GM12874 (cell line): Measurements from ENCODE around the gene ZBTB20.

Experiments used
- TF ChIP-seq, protein P1 (sequence below): IDR thresholded peaks from 2 replicates; pipeline ENCODE4 v1.5.1; 2011; ENCODE audit warnings: low read depth, mild to moderate bottlenecking, control low read depth, low read length, moderate library complexity; ENCODE audit not compliant: insufficient read depth

ZBTB20 gene

DNA sequence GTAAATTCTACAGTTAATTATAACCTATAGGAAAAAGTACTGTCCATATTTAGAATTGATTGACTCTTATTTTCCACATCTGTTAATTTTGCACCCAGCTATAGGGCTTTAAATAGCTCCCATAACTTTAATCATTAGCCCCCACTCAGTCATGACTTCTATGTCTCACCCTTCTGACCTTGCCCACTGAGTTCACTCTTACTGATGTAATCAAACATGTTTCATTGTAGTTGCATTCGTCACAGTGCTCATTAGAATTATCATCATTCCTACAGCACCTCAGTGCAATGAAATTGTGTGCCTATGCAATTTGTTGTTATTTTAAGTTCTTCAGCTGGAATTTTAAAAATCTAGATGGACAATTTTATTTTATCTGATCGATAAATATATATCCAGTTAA lies 701.9 kb downstream of the ZBTB20 start:
- TF ChIP-seq, protein P1, sequence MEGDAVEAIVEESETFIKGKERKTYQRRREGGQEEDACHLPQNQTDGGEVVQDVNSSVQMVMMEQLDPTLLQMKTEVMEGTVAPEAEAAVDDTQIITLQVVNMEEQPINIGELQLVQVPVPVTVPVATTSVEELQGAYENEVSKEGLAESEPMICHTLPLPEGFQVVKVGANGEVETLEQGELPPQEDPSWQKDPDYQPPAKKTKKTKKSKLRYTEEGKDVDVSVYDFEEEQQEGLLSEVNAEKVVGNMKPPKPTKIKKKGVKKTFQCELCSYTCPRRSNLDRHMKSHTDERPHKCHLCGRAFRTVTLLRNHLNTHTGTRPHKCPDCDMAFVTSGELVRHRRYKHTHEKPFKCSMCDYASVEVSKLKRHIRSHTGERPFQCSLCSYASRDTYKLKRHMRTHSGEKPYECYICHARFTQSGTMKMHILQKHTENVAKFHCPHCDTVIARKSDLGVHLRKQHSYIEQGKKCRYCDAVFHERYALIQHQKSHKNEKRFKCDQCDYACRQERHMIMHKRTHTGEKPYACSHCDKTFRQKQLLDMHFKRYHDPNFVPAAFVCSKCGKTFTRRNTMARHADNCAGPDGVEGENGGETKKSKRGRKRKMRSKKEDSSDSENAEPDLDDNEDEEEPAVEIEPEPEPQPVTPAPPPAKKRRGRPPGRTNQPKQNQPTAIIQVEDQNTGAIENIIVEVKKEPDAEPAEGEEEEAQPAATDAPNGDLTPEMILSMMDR: no peak

DNA sequence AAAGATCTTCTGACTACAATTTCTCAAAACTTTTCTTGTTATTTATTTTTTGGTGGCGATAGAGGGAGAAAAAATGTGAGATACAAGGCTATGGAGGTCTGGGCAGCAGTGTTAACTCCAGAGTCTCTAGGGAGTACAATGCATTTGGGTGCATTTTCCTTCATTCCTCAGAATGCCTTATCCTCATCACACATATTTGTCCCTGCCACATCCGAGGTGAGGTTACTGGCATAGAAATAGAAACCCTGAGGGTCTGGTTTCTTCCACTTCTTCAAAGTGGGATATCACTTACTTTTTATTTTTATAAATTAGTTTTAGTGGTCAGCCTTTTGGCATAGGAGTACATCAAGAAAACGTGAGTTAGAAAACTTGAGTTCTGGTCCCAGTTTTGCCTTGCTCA lies 702.9 kb downstream of the ZBTB20 start:
- TF ChIP-seq, protein P1: no peak

DNA sequence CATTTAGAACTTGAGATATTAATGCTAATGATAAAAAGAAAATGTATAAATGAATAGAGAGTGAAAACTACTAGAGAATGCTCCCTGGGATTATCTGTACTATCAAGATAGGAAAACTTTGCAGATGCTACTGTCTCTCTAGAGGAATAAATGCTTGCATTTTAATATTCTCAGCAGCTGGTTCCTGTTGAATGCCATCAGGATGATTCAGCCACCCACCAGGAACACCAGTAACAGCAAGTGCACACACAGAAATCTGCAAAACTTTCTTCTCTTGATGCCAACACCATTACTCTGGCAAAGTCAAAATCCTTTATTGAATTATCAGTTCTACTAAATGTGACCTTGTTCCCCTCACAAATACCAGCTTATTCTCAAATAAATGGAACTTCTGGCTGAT lies 704.8 kb downstream of the ZBTB20 start:
- TF ChIP-seq, protein P1: no peak

DNA sequence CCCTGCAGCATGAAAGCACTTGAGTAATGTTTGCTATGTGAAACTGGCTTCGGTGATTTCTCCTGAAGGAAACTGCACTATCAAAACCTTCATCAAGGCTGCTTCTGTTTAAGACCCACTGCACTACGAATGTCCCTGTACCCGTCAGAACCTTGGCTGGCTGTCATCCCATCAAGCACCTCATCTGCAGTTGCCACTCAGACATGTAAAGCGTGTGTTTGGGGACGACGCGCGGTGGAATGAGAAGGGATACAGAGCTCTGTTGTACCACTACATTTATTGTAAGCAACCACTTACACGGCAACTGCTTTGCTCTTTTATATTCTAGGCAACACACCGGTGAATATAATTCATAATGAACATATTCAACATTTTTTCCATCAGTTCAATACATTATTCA lies 705.7 kb downstream of the ZBTB20 start:
- TF ChIP-seq, protein P1: no peak

DNA sequence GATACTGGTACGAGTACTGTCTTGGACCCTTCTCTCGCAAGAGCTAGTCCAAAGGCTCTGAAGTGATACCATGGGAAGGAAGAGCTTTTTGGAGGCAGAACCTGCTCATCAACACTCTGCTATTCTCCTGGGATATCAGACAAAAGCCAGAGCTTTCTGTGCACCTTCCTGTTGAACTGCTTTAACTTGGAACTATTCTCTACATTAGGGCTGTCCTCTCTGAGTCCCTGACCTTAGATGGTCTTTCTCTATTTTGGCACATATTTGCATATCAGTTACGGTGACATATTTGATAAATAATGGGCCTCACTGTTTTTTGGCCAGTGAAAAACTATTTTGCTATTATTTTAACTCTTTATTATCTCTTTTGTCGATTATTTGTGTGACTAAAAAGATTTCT lies 706.4 kb downstream of the ZBTB20 start:
- TF ChIP-seq, protein P1: no peak

DNA sequence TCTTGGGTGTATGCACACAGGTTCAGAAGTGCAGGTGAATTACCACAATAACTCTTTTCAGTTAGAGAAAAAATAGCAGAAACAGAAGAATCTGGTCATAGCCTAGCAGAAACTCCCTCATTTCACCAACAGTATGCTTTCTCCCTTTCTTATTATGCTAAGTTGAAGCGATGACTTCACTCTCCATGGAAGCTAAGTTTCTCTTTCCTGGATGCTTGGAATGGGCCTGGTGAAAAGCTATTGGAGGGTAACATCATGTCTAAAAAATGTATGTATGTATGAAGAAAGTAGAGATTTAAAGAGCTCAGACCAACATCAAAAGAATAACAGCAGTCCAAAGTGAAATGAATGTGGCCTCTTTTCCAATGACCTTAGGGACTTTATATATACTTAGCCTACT lies 707.8 kb downstream of the ZBTB20 start:
- TF ChIP-seq, protein P1: no peak

DNA sequence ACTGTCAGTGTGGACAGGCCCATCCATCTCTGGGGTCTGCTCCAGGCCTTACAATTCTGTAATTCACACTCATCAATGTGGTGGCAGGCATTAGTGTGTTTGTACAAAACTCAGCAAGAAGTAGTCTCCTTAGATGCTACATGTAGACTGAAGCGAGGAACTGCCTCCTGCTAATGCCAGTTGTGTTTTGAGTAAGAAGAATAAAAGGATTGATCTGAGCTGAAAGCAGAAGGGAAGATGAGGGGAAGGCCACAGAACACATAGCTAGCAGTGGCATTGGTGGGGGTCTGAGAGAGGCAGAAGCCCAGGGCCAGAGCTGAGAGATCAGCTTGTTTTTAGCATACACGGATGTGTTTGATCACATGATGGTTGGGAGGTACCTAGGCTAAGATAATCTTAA lies 709.2 kb downstream of the ZBTB20 start:
- TF ChIP-seq, protein P1: no peak

DNA sequence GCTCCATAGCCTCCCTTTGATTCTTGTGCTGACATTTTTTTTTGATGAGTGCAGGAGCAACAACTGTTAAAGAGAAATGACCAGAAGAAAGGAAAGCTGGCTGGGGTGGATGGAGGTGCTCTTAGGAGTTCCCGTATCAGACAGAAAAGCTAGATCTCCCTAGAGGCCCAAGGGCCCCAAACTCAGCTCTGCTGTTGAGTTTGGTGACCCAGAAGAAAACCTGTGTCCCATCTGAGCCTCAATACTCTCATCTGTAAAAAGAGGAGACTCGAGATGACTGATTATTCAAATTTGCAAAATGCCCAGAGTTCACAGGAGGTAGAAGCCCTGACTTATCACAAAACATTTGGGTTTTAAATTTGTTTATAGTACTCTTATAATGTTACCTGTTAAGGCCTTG lies 710.9 kb downstream of the ZBTB20 start:
- TF ChIP-seq, protein P1: no peak
